B cell (primary cell): ENCODE measurements around the gene KRTAP9-8. TPM values are rescaled to one million over a fixed set of nuclear protein-coding genes. Genes with fewer than 3 reads are reported as not detected.
"Not testable (repeated sequence)": the region's sequence is repeated elsewhere in the genome, so short reads cannot be mapped to it uniquely, and the experiment has no call there.

ENCODE experiments used
- ATAC-seq: fragments of 200-7000 bp; cut with Tn5 transposase; one replicate; pipeline ENCODE4 v1.10.0; 2021; ENCODE audit warnings: low read depth, mild to moderate bottlenecking, moderate number of reproducible peaks, moderate library complexity
- CTCF ChIA-PET: fragments of 350-600 bp; sonication (Branson Sonifier 250); formaldehyde crosslinking; loops from one replicate; lab custom pipeline; 2021; ENCODE audit warnings: antibody characterized with exemption, inconsistent platforms; lab: Charles Lee
- POLR2A ChIA-PET: fragments of 350-600 bp; sonication (Branson Sonifier 250); formaldehyde crosslinking; loops from one replicate; lab custom pipeline; 2021; ENCODE audit warnings: antibody characterized with exemption; lab: Charles Lee
- DNase-seq: peaks from one replicate; pipeline ENCODE4 v3.0.0; 2013
- H2AFZ ChIP-seq: 2 replicates; pipeline ENCODE4 v1.6.1; 2012; ENCODE audit warnings: mild to moderate bottlenecking, low read depth, low read length; ENCODE audit not compliant: insufficient read depth, poor library complexity, severe bottlenecking
- H3K27ac ChIP-seq, 2 donors: 1 replicate in 1 of 2; 2 replicates in 1 of 2; pipeline ENCODE4 v1.5.1; 2012 to 2013; ENCODE audit warnings: low read length in 2 of 2, mild to moderate bottlenecking in 2 of 2, moderate library complexity in 1 of 2
- H3K27me3 ChIP-seq, 4 experiments: fragments of 200-600 bp in 1 of 4; sonication (generic) in 1 of 4; replicated peaks in 1 of 4; 1 replicate in 2 of 4; 2 replicates in 2 of 4; pipeline versions ENCODE4 v1.6.1 to v1.7.0; 2013 to 2016; ENCODE audit warnings: low read length in 3 of 4, mild to moderate bottlenecking in 2 of 4, mixed read lengths in 1 of 4, moderate library complexity in 1 of 4; ENCODE audit not compliant: insufficient read depth in 4 of 4, control insufficient read depth in 3 of 4; ENCODE audit errors: control extremely low read depth in 1 of 4
- H3K36me3 ChIP-seq, 2 experiments: replicated peaks in 1 of 2; 1 replicate in 1 of 2; 2 replicates in 1 of 2; pipeline versions ENCODE4 v1.6.1 to v1.7.1; 2013; ENCODE audit warnings: low read length in 1 of 2; ENCODE audit not compliant: insufficient read depth in 2 of 2, control insufficient read depth in 1 of 2; ENCODE audit errors: control extremely low read depth in 1 of 2, extremely low read depth in 1 of 2
- H3K4me1 ChIP-seq, 2 donors: fragments of 200-600 bp in 1 of 2; sonication (generic) in 1 of 2; 1 replicate in 1 of 2; 2 replicates in 1 of 2; pipeline versions ENCODE4 v1.5.1 to v1.6.1; 2013 to 2017; ENCODE audit warnings: low read length in 2 of 2; ENCODE audit not compliant: control insufficient read depth in 2 of 2, insufficient read depth in 2 of 2
- H3K4me2 ChIP-seq: replicated peaks from 2 replicates; pipeline ENCODE3; 2012; ENCODE audit warnings: mild to moderate bottlenecking, low read depth, low read length; ENCODE audit not compliant: poor library complexity, severe bottlenecking
- H3K4me3 ChIP-seq, 5 experiments: fragments of 200-600 bp in 1 of 5; sonication (generic) in 1 of 5; 1 replicate in 3 of 5; 2 replicates in 2 of 5; pipeline versions ENCODE4 v1.5.1 to v1.7.0; 2011 to 2016; ENCODE audit warnings: low read length in 4 of 5, mild to moderate bottlenecking in 4 of 5, low read depth in 2 of 5, control low read depth in 1 of 5, moderate library complexity in 1 of 5; ENCODE audit not compliant: insufficient read depth in 1 of 5; ENCODE audit errors: control extremely low read depth in 1 of 5, extremely low read depth in 1 of 5
- H3K79me2 ChIP-seq: fragments of 200-600 bp; sonication (generic); one replicate; pipeline ENCODE4 v1.6.0; 2016; ENCODE audit warnings: low read length; ENCODE audit not compliant: control insufficient read depth, insufficient read depth
- H3K9ac ChIP-seq: fragments of 200-600 bp; sonication (generic); 2 replicates; pipeline ENCODE4 v1.6.1; 2017; ENCODE audit warnings: mild to moderate bottlenecking, low read length, moderate library complexity
- H3K9me3 ChIP-seq, 3 donors: one replicate each; pipeline versions ENCODE4 v1.6.1 to v1.7.1; 2013; ENCODE audit warnings: low read length in 2 of 3; ENCODE audit not compliant: control insufficient read depth in 2 of 3, insufficient read depth in 1 of 3; ENCODE audit errors: control extremely low read depth in 1 of 3
- H4K20me1 ChIP-seq: 2 replicates; pipeline ENCODE4 v1.6.0; 2012; ENCODE audit warnings: mild to moderate bottlenecking, low read length; ENCODE audit not compliant: insufficient read depth, control insufficient read depth, poor library complexity, severe bottlenecking
- H3K27ac Mint-ChIP-seq: one replicate; pipeline ENCODE4 v1.8.0; 2021; ENCODE audit warnings: mixed read lengths
- H3K27me3 Mint-ChIP-seq: one replicate; pipeline ENCODE4 v1.8.0; 2021; ENCODE audit warnings: mixed read lengths
- H3K4me1 Mint-ChIP-seq: one replicate; pipeline ENCODE4 v1.8.0; 2021; ENCODE audit warnings: mixed read lengths
- H3K4me3 Mint-ChIP-seq: one replicate; pipeline ENCODE4 v1.8.0; 2021; ENCODE audit warnings: mixed read lengths
- H3K9me3 Mint-ChIP-seq: one replicate; pipeline ENCODE4 v1.8.0; 2022; ENCODE audit warnings: mixed read lengths; ENCODE audit not compliant: insufficient read depth
- EZH2 ChIP-seq: IDR thresholded peaks from 2 replicates; pipeline ENCODE4 v1.6.1; 2012; ENCODE audit warnings: borderline replicate concordance, low read depth, mild to moderate bottlenecking, moderate library complexity, low read length; ENCODE audit not compliant: insufficient read depth, poor library complexity, severe bottlenecking
- WGBS: methylation state at CpG from one replicate; pipeline ENCODE4 v1.1.5; 2013; ENCODE audit warnings: missing lambda C conversion rate; ENCODE audit not compliant: insufficient coverage; 5-methylcytosine and 5-hydroxymethylcytosine counted together
- intact Hi-C: fragments of 100-400 bp; cut with micrococcal nuclease; formaldehyde crosslinking; loops from one replicate; pipeline ENCODE4 v1.10.0; 2022
- polyA plus RNA-seq: library from polyadenylated mRNA; depleted of rRNA; stranded (reverse); fragments of >200 nt; gene quantifications from 2 replicates; pipeline ENCODE4 v1.2.3, GENCODE V29; 2012
- total RNA-seq, 2 donors: library from RNA; stranded (reverse); fragments of 120-200 nt in 1 of 2; gene quantifications; 1 replicate in 1 of 2; 2 replicates in 1 of 2; pipeline versions ENCODE4 v1.2.3 to v1.2.4, GENCODE V29; 2013 to 2022
- TF ChIP-seq, protein P1 (sequence below): fragments of 200-600 bp; IDR thresholded peaks from one replicate; pipeline ENCODE4 v1.8.0; 2022; ENCODE audit warnings: antibody characterized with exemption, mild to moderate bottlenecking

KRTAP9-8 gene
- total and polyA plus RNA-seq, 2 donors (not counting 1 experiment from before 2014, with no cell fraction given), result not detected

DNA sequence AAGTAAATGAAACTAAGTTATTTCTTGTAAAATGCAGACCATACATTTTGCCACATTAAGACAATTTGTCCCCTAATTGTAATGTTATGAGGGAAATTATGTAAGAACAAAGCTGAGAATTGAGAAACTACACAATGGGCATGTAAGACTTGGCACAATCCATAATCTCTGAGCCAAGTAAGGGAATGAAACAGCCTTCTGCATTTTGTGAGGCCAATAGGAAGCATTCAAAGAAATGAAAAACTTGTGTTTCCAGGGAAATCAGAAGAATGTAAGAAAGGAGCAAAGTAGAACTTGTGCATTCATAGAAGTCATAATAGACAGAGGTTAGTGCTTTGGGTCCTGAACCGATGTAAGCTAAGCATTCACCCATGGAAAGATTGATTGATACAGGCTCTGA is 13.5 kb downstream of the KRTAP9-8 start:
- H4K20me1 ChIP-seq, result no peaks in the 10 kb centered on the region
- Mint-ChIP-seq H3K4me1 (peaks cover 2% of the 10 kb centered on the region), H3K9me3 (no peaks in the 10 kb centered on the region), H3K27me3 (peaks cover 36% of the 10 kb centered on the region), H3K4me3 (no peak overlapping the region), H3K27ac (no peak overlapping the region)
- peaks cover 0 to 2% (median under 1%) of the 10 kb centered on the region in 4 experiments for H3K27me3 ChIP-seq
- 100% methylated on average over 1 of the region's 1 CpG for WGBS
- no peak overlapping the region for H3K4me3 ChIP-seq
- ChIA-PET POLR2A (no interaction called here), CTCF (no interaction called here)
- H3K9me3 ChIP-seq, result peaks cover 0 to 1% (median 0%) of the 10 kb centered on the region in 3 donors
- intact Hi-C loops, result no loop called here
- H3K79me2 ChIP-seq, result no peaks in the 10 kb centered on the region
- no peak overlapping the region for H3K27ac ChIP-seq
- no peak overlapping the region for H2AFZ ChIP-seq
- H3K36me3 ChIP-seq, result no peaks in the 10 kb centered on the region
- H3K9ac ChIP-seq, result no peak overlapping the region
- no peak overlapping the region for H3K4me2 ChIP-seq
- peak; percentile 0 for DNase-seq
- no peak for ATAC-seq
- H3K4me1 ChIP-seq, result no peaks in the 10 kb centered on the region
- no peak for TF ChIP-seq EZH2
- TF ChIP-seq, protein P1, sequence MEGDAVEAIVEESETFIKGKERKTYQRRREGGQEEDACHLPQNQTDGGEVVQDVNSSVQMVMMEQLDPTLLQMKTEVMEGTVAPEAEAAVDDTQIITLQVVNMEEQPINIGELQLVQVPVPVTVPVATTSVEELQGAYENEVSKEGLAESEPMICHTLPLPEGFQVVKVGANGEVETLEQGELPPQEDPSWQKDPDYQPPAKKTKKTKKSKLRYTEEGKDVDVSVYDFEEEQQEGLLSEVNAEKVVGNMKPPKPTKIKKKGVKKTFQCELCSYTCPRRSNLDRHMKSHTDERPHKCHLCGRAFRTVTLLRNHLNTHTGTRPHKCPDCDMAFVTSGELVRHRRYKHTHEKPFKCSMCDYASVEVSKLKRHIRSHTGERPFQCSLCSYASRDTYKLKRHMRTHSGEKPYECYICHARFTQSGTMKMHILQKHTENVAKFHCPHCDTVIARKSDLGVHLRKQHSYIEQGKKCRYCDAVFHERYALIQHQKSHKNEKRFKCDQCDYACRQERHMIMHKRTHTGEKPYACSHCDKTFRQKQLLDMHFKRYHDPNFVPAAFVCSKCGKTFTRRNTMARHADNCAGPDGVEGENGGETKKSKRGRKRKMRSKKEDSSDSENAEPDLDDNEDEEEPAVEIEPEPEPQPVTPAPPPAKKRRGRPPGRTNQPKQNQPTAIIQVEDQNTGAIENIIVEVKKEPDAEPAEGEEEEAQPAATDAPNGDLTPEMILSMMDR, result no peak

DNA sequence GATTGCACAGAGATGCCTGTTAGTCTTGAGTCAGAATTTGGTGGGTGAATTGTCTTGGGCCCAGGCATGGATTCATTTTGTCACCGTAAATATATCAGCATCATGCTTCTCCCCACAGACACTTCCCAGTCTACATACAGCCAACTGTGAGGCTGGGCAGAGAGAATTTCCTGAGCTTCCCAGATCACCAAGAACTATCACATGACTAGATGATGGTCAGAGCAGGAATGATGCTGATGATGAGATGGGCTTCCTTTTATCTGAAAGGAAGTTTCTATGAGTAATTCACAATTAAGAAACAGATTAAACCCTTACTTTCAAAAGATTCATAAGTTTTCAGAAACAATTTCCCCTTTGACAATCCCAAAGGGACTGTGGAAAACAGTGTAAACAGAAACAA is 17.1 kb downstream of the KRTAP9-8 start:
- CTCF ChIA-PET, result no interaction called here
- peaks cover 0 to 10% (median 3%) of the 10 kb centered on the region in 4 experiments for H3K27me3 ChIP-seq
- intact Hi-C loops, result no loop called here
- peaks cover 63% of the 10 kb centered on the region for H3K27me3 Mint-ChIP-seq
- H3K4me2 ChIP-seq, result no peak overlapping the region
- DNase-seq (no peak), ATAC-seq (no peak)
- WGBS, result no CpG with 5 or more reads among the region's 1 CpG
- H3K4me1 Mint-ChIP-seq, result no peaks in the 10 kb centered on the region
- H3K9me3 Mint-ChIP-seq, result no peaks in the 10 kb centered on the region
- no peak overlapping the region for H3K4me3 Mint-ChIP-seq
- no peak overlapping the region for H3K9ac ChIP-seq
- no peak overlapping the region for H3K27ac ChIP-seq
- H3K4me1 ChIP-seq, result no peaks in the 10 kb centered on the region
- H2AFZ ChIP-seq, result no peak overlapping the region
- TF ChIP-seq, protein P1, result no peak
- TF ChIP-seq EZH2, result no peak
- H4K20me1 ChIP-seq, result no peaks in the 10 kb centered on the region
- no peaks in the 10 kb centered on the region for H3K36me3 ChIP-seq
- H3K79me2 ChIP-seq, result no peaks in the 10 kb centered on the region
- H3K27ac Mint-ChIP-seq, result no peak overlapping the region
- POLR2A ChIA-PET, result no interaction called here
- no peak overlapping the region for H3K4me3 ChIP-seq
- no peaks in the 10 kb centered on the region for H3K9me3 ChIP-seq

DNA sequence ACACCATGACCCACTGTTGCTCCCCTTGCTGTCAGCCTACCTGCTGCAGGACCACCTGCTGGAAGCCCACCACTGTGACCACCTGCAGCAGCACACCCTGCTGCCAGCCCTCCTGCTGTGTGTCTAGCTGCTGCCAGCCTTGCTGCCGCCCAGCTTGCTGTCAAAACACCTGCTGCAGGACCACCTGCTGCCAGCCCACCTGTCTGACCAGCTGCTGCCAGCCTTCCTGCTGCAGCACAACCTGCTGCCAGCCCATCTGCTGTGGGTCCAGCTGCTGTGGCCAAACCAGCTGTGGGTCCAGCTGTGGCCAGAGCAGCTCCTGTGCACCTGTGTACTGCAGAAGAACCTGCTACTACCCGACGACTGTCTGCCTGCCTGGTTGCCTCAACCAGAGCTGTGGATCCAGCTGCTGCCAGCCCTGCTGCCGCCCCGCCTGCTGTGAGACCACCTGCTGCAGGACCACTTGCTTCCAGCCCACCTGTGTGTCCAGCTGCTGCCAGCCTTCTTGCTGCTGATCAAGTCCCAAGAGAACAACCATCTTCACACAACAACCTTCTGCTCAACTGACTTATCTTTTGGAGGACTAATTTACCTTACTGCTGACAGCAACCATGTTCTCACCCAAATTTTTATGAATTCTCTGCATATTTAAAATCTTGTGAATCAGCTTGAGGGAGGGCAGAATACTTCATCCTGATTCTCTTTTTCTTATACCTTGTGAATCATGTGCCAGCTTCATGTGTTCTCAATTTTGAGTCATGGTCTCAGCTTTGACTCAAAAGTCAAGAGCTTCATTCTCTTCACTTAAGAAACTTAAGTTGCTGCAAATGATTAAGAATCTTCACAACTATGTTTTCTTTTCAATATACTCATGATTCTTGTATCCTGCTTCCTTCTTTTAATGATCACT is 17.8 kb downstream of the KRTAP9-8 start, which contains the start of gene KRTAP9-9:
Gene KRTAP9-9 (plus strand): TSS at position 4 of the 910 bp plus-strand sequence.
- peak; percentile 1 for DNase-seq
- H3K4me3 ChIP-seq, H3K9ac ChIP-seq, H3K27me3 ChIP-seq, H4K20me1 ChIP-seq, H3K9me3 Mint-ChIP-seq, ATAC-seq, H3K27ac Mint-ChIP-seq, H3K27ac ChIP-seq, H3K36me3 ChIP-seq, H3K4me1 Mint-ChIP-seq, H3K4me3 Mint-ChIP-seq, H3K4me2 ChIP-seq, CTCF ChIA-PET, H3K79me2 ChIP-seq, intact Hi-C loops, POLR2A ChIA-PET, H2AFZ ChIP-seq, H3K4me1 ChIP-seq, H3K9me3 ChIP-seq: not testable (repeated sequence)
- WGBS, result 72% methylated on average over 5 of the region's 5 CpGs
- H3K27me3 Mint-ChIP-seq, result peaks cover 65% of the 10 kb centered on the region
